Tibial artery (tissue), 4 donors: Measurements from ENCODE around the gene ARHGAP8.

ENCODE experiments used
- DNase-seq, 2 donors: peaks; one replicate each; pipeline ENCODE4 v3.0.0-alpha.2; 2019
- H3K27ac ChIP-seq, 2 donors: fragments of 200-600 bp; sonication (generic) in 1 of 2; 1 replicate in 1 of 2; 2 replicates in 1 of 2; pipeline ENCODE4 v1.5.1; 2018 to 2019; ENCODE audit warnings: mild to moderate bottlenecking in 1 of 2
- H3K27me3 ChIP-seq, 2 donors: fragments of 200-600 bp; sonication (generic) in 1 of 2; one replicate each; pipeline versions ENCODE4 v1.5.1 to v1.6.0; 2016 to 2019
- H3K36me3 ChIP-seq, 3 donors: fragments of 200-600 bp; sonication (generic) in 2 of 3; one replicate each; pipeline ENCODE4 v1.5.1; 2016 to 2019; ENCODE audit warnings: mild to moderate bottlenecking in 2 of 3
- H3K4me1 ChIP-seq, 4 donors: fragments of 200-600 bp; sonication (generic) in 2 of 4; 1 replicate in 3 of 4; 2 replicates in 1 of 4; pipeline ENCODE4 v1.5.1; 2016 to 2019
- H3K4me3 ChIP-seq, 2 donors: fragments of 200-600 bp; sonication (generic) in 1 of 2; 1 replicate in 1 of 2; 2 replicates in 1 of 2; pipeline ENCODE4 v1.5.1; 2018 to 2019; ENCODE audit warnings: mild to moderate bottlenecking in 2 of 2
- H3K9me3 ChIP-seq, 3 donors: fragments of 200-600 bp; sonication (generic) in 1 of 3; one replicate each; pipeline ENCODE4 v1.5.1; 2016 to 2019
- intact Hi-C: fragments of 100-400 bp; cut with DNase I; formaldehyde crosslinking; loops from one replicate; pipeline ENCODE4 v1.15.0; 2023; ENCODE audit warnings: low total_unique reads
- TF ChIP-seq, protein P1 (sequence below), 2 experiments: fragments of 200-600 bp in 1 of 2; fragments of 450-650 bp in 1 of 2; IDR thresholded peaks; one replicate each; pipeline ENCODE4 v1.5.1; 2017 to 2019; ENCODE audit warnings: antibody characterized with exemption in 2 of 2, mild to moderate bottlenecking in 1 of 2, moderate library complexity in 1 of 2

The ARHGAP8 gene

DNA sequence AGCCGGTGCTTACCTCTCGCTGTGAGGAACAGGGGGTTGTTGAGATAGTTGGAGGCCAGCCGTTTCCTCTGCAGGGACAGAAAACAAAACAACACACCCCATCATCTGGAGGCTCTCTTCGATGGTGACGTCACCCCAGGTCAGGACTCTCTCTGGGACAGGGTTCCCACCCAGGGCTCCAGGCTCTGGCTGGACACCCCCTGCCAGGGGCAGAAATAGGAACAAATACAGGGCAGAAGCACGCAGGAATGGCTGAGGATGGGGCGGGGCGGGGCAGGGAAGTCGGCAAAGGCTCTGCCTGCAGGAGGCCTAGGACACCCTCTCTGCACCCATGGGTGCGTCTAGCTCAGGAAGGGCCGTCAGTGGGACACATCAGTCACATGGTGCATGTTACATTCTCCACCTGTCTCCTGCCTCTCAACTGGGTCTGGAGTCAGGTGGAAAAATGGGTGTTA is 138.9 kb downstream of the ARHGAP8 start:
- no peak overlapping the region for H3K4me3 ChIP-seq
- peaks cover 0 to 4% of the 10 kb centered on the region in 2 donors for H3K27me3 ChIP-seq
- intact Hi-C loops = no loop called here
- no peak for DNase-seq
- no peaks in the 10 kb centered on the region for H3K36me3 ChIP-seq
- TF ChIP-seq, protein P1, sequence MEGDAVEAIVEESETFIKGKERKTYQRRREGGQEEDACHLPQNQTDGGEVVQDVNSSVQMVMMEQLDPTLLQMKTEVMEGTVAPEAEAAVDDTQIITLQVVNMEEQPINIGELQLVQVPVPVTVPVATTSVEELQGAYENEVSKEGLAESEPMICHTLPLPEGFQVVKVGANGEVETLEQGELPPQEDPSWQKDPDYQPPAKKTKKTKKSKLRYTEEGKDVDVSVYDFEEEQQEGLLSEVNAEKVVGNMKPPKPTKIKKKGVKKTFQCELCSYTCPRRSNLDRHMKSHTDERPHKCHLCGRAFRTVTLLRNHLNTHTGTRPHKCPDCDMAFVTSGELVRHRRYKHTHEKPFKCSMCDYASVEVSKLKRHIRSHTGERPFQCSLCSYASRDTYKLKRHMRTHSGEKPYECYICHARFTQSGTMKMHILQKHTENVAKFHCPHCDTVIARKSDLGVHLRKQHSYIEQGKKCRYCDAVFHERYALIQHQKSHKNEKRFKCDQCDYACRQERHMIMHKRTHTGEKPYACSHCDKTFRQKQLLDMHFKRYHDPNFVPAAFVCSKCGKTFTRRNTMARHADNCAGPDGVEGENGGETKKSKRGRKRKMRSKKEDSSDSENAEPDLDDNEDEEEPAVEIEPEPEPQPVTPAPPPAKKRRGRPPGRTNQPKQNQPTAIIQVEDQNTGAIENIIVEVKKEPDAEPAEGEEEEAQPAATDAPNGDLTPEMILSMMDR (IDR thresholded peaks at IDR 0.05) = no peak
- no peaks in the 10 kb centered on the region for H3K9me3 ChIP-seq
- H3K27ac ChIP-seq = no peak overlapping the region
- no peaks in the 10 kb centered on the region for H3K4me1 ChIP-seq

DNA sequence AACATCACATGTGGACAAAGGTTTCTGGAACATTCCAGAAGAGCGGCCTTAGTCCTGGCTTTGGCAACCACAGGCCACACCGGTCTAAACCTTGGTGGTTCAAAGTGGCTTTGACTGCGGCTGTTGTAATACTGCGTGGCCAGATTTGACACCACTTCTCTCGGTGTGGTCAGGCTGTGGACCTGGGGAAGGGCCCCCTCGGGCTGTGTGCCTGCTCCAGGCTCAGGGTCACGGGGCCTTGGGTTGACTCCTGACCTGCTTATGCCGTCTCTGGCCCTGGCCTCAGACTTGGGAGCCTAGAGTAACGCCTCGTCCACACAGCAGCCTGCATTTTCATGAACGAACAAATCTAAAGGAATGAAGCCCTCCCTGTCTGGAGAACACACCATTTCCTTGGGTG is 139.4 kb downstream of the ARHGAP8 start:
- TF ChIP-seq, protein P1 (IDR thresholded peaks at IDR 0.05) = no peak
- intact Hi-C loops = no loop called here
- no peak for DNase-seq
- Histone ChIP-seq H3K27ac (no peak overlapping the region), H3K4me3 (no peak overlapping the region), H3K9me3 (no peaks in the 10 kb centered on the region), H3K36me3 (no peaks in the 10 kb centered on the region), H3K27me3 (peaks cover 0 to 4% of the 10 kb centered on the region in 2 donors), H3K4me1 (no peaks in the 10 kb centered on the region)

DNA sequence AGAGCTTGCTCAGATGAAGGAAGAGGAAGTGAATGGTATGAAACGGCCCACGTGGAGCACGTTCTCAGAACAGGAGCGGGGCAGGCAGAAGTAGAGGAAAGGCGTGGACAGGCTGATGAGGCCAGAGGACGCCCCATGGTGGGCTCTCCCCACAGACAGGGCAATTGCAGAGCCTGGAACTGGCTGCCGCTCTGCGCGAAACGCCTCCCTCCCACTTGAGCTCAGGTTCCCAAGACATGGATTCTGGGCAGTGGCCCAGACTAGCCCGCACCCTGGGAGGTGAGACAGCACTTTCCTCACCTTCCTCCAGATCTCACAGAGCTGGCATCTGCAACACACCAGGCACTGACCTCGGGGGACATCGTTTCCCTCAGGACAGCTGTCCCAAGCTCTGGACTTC is 139.9 kb downstream of the ARHGAP8 start:
- Histone ChIP-seq H3K4me1 (no peaks in the 10 kb centered on the region), H3K27ac (no peak overlapping the region), H3K4me3 (no peak overlapping the region), H3K9me3 (no peaks in the 10 kb centered on the region), H3K27me3 (peaks cover 0 to 4% of the 10 kb centered on the region in 2 donors), H3K36me3 (no peaks in the 10 kb centered on the region)
- intact Hi-C loops = no loop called here
- TF ChIP-seq, protein P1 (IDR thresholded peaks at IDR 0.05) = no peak
- no peak for DNase-seq

DNA sequence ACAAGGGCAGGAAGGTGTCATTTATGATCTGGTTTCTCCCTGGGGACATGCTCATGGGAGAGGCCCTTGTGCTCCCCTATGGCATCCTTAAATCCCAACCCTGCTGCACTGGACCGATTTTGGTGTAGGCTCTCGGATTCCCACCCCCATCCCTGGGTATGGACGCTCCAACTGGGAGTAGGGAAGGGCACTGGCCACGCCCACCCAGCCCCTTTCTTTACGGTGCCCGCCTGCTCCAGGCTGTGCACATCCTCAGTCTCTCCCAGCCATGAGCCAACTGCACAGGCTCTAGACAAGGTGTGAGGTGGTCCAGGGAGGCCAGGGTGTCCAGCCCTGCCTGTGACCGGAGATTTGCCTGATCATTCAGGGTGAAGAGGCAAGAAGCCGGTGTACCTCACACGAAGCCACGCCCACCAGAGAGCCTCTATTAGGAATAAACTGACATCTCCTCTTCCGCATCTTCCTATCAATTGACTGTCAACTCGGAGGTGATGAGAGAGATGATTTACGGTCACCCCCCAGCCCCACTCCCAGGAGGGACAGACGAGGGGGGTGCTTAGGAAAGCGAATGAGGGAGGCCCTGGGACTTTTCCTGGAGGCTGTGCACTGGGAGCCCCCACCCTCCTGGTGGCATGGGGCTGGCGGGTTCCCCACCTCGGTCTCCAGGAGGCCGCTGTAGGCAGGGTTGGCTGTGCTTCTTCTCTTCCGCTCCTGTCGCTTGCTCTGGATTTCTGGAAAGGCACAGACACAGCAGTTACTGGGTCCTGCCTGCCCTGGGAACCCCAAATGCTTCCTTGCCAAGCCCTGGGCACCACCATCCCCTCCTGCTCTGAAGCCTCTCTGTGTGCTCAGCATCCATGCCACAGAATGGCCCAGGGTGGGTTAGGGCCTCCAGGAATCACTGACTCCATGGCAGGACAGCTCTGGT is 140.7 kb downstream of the ARHGAP8 start:
- no peak for DNase-seq
- H3K9me3 ChIP-seq = no peaks in the 10 kb centered on the region
- no peaks in the 10 kb centered on the region for H3K36me3 ChIP-seq
- no peak overlapping the region for H3K4me3 ChIP-seq
- peaks cover 0 to 4% of the 10 kb centered on the region in 2 donors for H3K27me3 ChIP-seq
- no peaks in the 10 kb centered on the region for H3K4me1 ChIP-seq
- H3K27ac ChIP-seq = no peak overlapping the region
- TF ChIP-seq, protein P1 (IDR thresholded peaks at IDR 0.05) = no peak
- intact Hi-C loops = no loop called here

DNA sequence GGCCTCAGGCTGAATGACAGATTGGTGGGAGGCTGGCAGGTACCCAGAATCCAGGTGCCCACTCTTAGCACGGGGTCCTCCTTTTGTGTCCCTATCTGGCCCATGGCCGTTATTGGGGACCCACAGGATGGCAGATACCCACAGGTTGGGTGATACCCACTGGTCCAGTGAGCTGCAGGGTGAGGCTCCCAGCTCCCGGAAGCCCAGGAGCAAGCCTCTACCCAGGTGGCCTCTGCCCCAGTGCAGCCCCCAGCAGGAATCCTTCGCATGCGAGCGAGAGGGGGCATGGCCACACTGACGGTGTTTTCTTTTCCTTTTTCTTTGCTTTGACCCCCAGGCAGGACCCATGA is 141.3 kb downstream of the ARHGAP8 start:
- intact Hi-C loops = no loop called here
- no peaks in the 10 kb centered on the region for H3K4me1 ChIP-seq
- DNase-seq = no peak
- no peak overlapping the region for H3K4me3 ChIP-seq
- no peaks in the 10 kb centered on the region for H3K36me3 ChIP-seq
- H3K27me3 ChIP-seq = peaks cover 0 to 4% of the 10 kb centered on the region in 2 donors
- H3K9me3 ChIP-seq = no peaks in the 10 kb centered on the region
- H3K27ac ChIP-seq = no peak overlapping the region
- TF ChIP-seq, protein P1 (IDR thresholded peaks at IDR 0.05) = no peak
